ENCODE measurements around the gene MSH3.
"Not testable (repeated sequence)": the region's sequence is repeated elsewhere in the genome, so short reads cannot be mapped to it uniquely, and the experiment has no call there.

MSH3 gene

DNA sequence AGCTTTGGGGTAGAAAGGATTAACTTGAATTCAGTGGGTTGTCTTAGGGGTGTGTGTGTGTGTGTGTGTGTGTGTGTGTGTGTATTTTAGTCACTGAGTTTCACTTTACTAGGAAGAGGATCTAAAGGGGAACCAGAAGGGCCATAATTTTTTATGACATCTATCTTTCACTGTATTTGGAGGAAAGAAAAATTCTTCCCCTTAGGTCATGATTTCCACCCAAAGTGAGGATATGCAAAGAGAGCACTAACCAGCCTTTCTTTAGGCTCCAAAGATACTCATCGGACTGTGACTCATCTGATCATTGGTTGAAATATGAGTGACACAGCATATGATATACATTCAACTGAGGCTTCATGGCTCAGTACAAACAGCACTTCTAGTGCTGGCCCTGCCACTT, 230.5 kb downstream of the MSH3 start:
- Mint-ChIP-seq H3K4me1 (peaks cover 9 to 10% of the 10 kb centered on the region in 2 donors), H3K36me3 (peaks cover 22 to 36% of the 10 kb centered on the region in 2 donors), H3K4me3 (no peak overlapping the region), H3K9me3 (no peaks in the 10 kb centered on the region), H3K27ac (peak overlapping the region; percentile 0), H3K27me3 (no peaks in the 10 kb centered on the region)
- ATAC-seq (replicated peaks) (peak; percentile 56 to 75), DNase-seq (no peak)

DNA sequence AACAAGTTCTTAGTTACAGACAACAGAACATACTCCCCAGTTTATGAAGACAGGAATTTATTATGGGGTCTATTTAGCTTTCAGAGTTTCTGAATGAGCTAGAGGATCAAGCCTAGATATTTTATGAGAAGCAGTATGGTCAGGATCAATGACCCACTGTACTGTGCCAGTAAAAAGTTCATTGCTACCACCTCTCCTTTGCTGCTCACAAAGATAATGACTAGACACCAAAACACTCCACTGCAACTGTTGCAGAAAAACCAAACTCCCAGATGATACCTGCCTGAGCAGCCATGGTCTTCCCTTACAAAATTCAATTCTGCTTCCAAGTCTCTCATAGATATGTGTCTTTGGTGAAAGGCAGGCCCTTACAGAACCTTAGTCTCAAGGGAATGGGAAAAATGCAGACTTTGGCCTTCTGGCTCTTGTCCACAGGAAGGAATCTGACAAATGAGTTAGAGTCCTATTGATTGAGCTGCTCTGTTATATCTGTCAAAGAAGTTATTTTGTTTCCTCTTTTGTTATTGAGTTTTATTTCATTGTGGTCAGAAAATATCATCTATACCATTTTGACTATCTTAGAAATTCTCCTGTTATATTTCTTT, 231.0 kb downstream of the MSH3 start:
- no peaks in the 10 kb centered on the region for H3K27me3 Mint-ChIP-seq
- H3K36me3 Mint-ChIP-seq: peaks cover 24 to 36% of the 10 kb centered on the region in 2 donors
- no peak overlapping the region for H3K4me3 Mint-ChIP-seq
- DNase-seq (no peak), ATAC-seq (replicated peaks) (no peak)
- H3K9me3 Mint-ChIP-seq: peaks cover under 1 to 2% of the 10 kb centered on the region in 2 donors
- H3K27ac Mint-ChIP-seq: peak overlapping the region; percentile 21
- H3K4me1 Mint-ChIP-seq: peaks cover 9 to 10% of the 10 kb centered on the region in 2 donors

DNA sequence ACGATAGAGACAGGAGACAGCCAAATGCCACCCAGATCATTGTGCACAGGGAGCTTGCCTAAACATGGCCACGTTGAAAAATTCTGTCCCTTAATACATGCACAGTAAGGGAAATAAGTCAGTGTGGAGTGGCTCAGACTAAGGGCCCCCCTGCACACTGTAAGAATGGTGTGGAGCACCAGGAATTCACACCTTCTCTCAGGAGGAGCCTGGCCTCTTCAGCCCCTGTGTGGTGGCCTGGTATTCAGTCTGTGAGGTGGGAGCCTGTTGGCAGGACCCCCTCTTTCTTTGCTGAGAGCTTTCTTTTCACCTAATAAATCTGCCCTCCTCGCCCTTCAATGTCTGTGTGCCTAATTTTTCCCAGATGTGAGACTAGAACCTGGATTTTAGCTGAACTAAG, 239.6 kb downstream of the MSH3 start:
- no peaks in the 10 kb centered on the region for H3K4me1 Mint-ChIP-seq
- no peak overlapping the region for H3K4me3 Mint-ChIP-seq
- peaks cover 4 to 5% of the 10 kb centered on the region in 2 donors for H3K9me3 Mint-ChIP-seq

DNA sequence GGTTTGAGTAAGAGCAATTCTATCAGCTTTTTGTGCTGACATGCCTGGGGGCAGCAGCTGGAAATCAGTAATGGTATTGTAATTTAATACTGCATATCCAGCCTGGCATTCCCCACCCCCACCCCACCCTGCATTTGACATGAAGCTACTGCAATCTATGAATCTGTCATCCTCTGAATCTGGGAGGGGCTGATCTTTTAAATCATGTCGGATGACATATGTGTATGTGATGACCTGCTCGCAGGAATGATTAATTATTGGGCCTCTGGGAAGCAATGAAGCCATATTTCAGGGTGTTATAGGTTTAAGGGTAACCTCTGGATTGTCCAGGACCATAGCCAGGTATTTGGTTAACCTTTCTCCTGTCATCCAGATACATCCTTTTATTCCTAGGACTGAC, 241.1 kb downstream of the MSH3 start:
- no peak overlapping the region for H3K27ac Mint-ChIP-seq
- no peak overlapping the region for H3K4me3 Mint-ChIP-seq
- DNase-seq: no peak
- H3K4me1 Mint-ChIP-seq: no peaks in the 10 kb centered on the region
- no peak for ATAC-seq (replicated peaks)
- H3K9me3 Mint-ChIP-seq: peaks cover 2 to 7% of the 10 kb centered on the region in 2 donors
- H3K27me3 Mint-ChIP-seq: no peaks in the 10 kb centered on the region
- H3K36me3 Mint-ChIP-seq: peaks cover 6 to 30% of the 10 kb centered on the region in 2 donors

More for the DNA sequence above, 239.6 kb downstream of the MSH3 start:
- ATAC-seq (replicated peaks): no peak
- DNase-seq: no peak
- Mint-ChIP-seq H3K27me3 (no peaks in the 10 kb centered on the region), H3K36me3 (peaks cover 11 to 32% of the 10 kb centered on the region in 2 donors), H3K27ac (no peak overlapping the region)

DNA sequence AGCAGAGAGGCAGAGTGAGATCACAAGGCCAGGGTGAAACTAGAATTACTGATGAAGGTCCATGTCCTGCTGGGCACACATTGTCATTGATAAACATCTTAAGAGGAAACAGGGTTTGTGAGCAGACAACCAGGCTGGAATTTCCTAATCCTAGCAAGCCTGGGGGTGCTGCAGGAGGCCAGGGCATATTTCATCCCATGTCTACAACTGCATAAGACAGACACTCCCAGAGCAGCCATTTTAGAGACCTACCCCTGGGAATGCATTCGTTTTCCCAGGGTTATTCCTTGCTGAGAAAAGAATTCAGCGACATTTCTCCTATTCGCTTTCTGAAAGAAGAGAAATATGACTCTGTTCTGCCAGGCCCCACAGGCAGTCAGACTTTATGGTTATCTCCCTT, 248.2 kb downstream of the MSH3 start:
- not testable (repeated sequence) for H3K27me3 Mint-ChIP-seq; H3K4me1 Mint-ChIP-seq; H3K27ac Mint-ChIP-seq; DNase-seq; ATAC-seq (replicated peaks); H3K4me3 Mint-ChIP-seq
- H3K9me3 Mint-ChIP-seq: peaks cover 4 to 12% of the 10 kb centered on the region in 2 donors
- H3K36me3 Mint-ChIP-seq: peaks cover 28 to 36% of the 10 kb centered on the region in 2 donors

DNA sequence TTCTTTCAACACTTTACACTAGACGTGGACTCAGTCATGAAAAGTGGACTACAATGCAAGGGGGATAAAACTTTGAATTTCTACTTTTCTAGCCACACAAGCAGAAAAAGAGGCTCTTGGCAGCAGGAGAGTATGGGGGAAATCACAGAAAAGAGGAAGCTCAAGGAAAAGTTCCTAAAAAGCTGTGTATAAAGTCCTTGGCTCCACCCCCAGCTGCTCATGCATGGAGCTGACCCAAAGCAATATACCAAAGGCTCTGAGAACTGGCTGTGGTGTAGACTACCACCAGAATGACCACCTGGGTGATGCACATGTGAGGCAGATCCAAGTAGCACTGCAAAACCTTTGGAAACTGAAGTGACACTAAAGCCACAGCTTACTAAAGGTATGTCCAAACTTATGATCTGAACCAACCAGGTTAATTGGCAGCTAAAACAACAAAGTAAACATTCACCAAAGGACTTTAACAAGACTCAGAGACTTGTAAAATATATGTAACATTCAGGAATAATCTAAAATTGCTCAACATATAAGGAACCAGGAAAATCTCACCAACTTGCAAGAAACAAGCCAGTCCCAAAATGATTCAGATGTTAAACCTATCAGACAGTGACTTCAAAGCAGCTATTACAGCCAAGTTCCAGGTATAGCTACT, 250.2 kb downstream of the MSH3 start:
- DNase-seq (no peak), ATAC-seq (replicated peaks) (peak; percentile 29 to 47)
- H3K27me3 Mint-ChIP-seq: no peaks in the 10 kb centered on the region
- no peak overlapping the region for H3K27ac Mint-ChIP-seq
- peaks cover 4 to 8% of the 10 kb centered on the region in 2 donors for H3K9me3 Mint-ChIP-seq
- no peak overlapping the region for H3K4me3 Mint-ChIP-seq
- H3K36me3 Mint-ChIP-seq: peaks cover 28% of the 10 kb centered on the region in 2 donors
- H3K4me1 Mint-ChIP-seq: peaks cover 5 to 8% of the 10 kb centered on the region in 2 donors

DNA sequence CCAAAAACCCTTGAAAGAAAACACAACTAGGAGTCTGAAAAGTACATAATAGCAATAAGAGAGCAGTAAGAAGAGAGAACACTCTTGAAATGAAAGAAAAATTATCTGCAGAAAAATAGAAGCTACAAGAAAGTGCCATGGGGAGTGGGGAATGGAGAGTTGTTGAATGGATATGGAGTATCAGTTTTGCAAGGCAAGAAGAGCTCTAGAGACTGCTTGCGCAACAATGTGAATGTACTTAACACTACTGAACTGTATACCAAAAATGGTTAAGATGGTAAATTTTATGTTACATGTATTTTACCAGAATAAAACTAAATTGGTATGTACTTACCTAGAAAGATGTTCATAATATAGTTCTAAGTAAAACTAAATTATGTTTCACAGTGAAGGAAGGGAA, 251.0 kb downstream of the MSH3 start:
- Mint-ChIP-seq H3K4me1 (peaks cover 5 to 8% of the 10 kb centered on the region in 2 donors), H3K4me3 (no peak overlapping the region), H3K9me3 (peaks cover 4 to 8% of the 10 kb centered on the region in 2 donors), H3K27ac (no peak overlapping the region), H3K36me3 (peaks cover 25 to 27% of the 10 kb centered on the region in 2 donors), H3K27me3 (no peaks in the 10 kb centered on the region)
- DNase-seq (no peak), ATAC-seq (replicated peaks) (no peak)

DNA sequence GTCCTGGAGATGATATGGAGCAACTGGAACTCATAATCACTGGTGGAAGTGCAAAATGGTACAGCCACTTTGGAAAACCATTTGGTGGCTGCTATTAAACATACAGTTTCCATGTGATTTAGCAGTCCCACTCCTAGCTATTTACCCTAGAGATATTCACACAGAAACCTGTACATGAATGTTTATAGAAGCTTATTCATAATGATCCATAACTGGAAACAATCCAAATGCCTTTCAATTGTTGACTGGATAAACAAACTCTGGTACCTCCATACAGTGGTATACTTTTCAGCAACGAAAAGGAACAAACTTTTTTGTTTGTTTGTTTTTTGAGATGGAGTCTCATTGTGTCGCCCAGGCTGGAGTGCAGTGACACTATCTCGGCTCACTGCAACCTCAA, 258.0 kb downstream of the MSH3 start:
- ATAC-seq (replicated peaks): no peak
- DNase-seq: no peak
- no peak overlapping the region for H3K4me3 Mint-ChIP-seq
- no peak overlapping the region for H3K27ac Mint-ChIP-seq
- peaks cover 5 to 6% of the 10 kb centered on the region in 2 donors for H3K36me3 Mint-ChIP-seq
- H3K9me3 Mint-ChIP-seq: peaks cover 3 to 4% of the 10 kb centered on the region in 2 donors
- no peaks in the 10 kb centered on the region for H3K27me3 Mint-ChIP-seq
- no peaks in the 10 kb centered on the region for H3K4me1 Mint-ChIP-seq

DNA sequence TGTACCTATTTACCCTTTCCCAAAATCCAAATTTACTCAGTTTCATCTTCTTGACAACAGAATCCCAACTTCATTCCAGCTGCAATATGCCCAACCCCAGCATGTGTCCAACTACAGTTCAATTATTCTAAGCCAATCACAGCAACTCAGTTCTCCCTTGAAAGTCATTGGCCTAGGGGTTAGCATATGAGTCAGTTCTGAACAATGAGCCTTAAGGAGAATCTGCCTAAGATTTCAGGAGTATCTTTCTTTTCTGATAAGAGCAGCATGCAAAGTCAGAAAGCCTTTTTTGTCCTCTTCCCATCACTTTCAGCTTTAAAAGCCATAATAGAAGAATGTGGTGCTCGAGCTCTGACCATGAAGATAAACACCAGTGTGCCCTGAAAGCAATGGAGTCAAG, 261.3 kb downstream of the MSH3 start:
- no peak overlapping the region for H3K4me3 Mint-ChIP-seq
- no peaks in the 10 kb centered on the region for H3K27me3 Mint-ChIP-seq
- H3K4me1 Mint-ChIP-seq: no peaks in the 10 kb centered on the region
- ATAC-seq (replicated peaks) (no peak), DNase-seq (no peak)
- peaks cover 5 to 6% of the 10 kb centered on the region in 2 donors for H3K36me3 Mint-ChIP-seq
- no peak overlapping the region for H3K27ac Mint-ChIP-seq
- peaks cover 3 to 4% of the 10 kb centered on the region in 2 donors for H3K9me3 Mint-ChIP-seq

DNA sequence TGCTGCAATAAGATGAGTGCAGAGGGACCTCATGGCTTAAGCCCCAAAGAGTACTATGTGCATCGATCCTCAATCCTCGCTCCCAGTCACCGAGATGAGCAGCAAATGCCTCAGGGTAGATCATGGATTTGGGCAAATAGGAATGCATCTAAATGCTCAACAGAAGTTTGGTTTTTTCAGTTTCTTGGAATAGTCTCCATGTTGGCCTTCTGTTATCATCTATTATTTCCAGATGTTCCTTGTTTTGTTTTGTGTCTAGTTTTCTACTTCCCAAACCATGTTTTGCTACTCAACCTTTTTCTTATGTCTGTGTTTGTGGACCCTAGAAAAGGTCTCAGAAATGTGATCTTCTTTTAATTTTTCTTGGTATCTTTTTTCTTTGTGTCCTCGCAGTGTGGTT, 262.2 kb downstream of the MSH3 start:
- H3K4me1 Mint-ChIP-seq: no peaks in the 10 kb centered on the region
- peaks cover 5 to 6% of the 10 kb centered on the region in 2 donors for H3K36me3 Mint-ChIP-seq
- peaks cover 3 to 4% of the 10 kb centered on the region in 2 donors for H3K9me3 Mint-ChIP-seq
- no peak for ATAC-seq (replicated peaks)
- no peak for DNase-seq
- no peak overlapping the region for H3K27ac Mint-ChIP-seq
- H3K27me3 Mint-ChIP-seq: no peaks in the 10 kb centered on the region
- H3K4me3 Mint-ChIP-seq: no peak overlapping the region

DNA sequence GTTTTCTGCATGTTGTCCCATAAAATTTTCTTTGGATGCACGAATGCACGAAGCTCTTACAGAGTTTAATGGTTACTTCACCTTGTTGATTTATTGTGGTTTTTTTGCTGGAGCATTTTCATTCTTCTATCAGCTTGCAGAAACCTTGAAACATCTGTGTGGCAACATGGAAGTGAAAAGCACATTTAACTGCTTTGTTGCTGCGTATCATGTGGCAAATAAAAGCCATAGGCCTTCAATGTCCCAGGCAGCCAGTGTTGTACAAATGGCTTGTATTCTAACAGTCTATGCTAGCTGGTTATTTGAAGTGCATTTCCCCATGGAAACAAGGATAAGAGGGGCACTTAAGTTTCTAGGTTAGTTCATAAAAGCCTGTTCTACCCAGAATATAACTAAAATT, 263.2 kb downstream of the MSH3 start:
- H3K9me3 Mint-ChIP-seq: no peaks in the 10 kb centered on the region
- ATAC-seq (replicated peaks): no peak

DNA sequence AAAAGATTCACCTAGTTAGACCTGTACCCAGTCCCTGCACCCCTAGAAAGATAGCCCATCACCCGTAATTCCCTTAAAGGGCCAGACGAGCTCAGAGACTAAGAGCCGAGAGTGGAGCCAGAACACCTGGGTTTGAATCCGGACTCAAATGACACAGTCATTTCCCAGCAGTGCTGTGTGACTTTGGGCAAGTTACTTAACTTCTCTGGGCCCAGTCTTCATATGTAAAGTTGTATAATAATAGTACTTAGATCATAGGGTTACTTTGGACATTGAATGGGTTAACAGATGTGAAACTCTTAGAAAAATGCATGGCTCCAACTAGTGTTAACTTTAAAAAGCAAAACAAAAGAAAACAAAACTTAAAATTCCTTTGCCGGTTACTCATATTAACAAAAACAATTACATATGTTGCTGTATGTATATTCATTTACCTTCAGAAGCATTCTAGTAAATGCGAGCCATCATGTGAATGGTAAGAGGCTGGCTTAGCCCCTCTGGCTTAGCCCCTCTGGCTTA, 265.3 kb downstream of the MSH3 start:
- DNase-seq (no peak), ATAC-seq (replicated peaks) (no peak)
- no peak overlapping the region for H3K4me3 Mint-ChIP-seq

More for the DNA sequence above, 263.2 kb downstream of the MSH3 start:
- peaks cover 0 to 3% of the 10 kb centered on the region in 2 donors for H3K36me3 Mint-ChIP-seq
- H3K27me3 Mint-ChIP-seq: no peaks in the 10 kb centered on the region
- no peak overlapping the region for H3K4me3 Mint-ChIP-seq
- H3K27ac Mint-ChIP-seq: no peak overlapping the region
- DNase-seq: no peak
- H3K4me1 Mint-ChIP-seq: no peaks in the 10 kb centered on the region

DNA sequence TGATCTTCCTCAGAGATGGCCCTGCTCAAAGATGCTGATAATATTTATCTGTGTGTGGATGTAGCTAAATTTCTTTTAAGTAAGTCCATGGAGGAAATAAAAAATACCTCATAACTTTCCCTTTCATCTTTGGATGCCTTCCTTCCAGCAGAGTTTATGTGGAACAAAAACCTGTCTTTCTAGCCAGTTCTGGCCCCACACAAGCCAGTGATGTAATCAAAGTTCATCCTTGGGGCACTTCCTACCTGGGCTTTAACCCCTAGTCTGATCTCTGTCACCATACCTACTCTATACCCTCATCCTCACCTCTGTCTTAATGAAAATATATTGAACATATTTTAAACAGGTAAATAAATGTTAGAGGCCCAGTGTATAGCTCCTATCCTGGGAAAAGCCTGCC, 265.9 kb downstream of the MSH3 start:
- no peaks in the 10 kb centered on the region for H3K4me1 Mint-ChIP-seq
- DNase-seq (no peak), ATAC-seq (replicated peaks) (no peak)
- H3K4me3 Mint-ChIP-seq: no peak overlapping the region
- no peaks in the 10 kb centered on the region for H3K36me3 Mint-ChIP-seq
- H3K9me3 Mint-ChIP-seq: no peaks in the 10 kb centered on the region
- H3K27me3 Mint-ChIP-seq: no peaks in the 10 kb centered on the region
- H3K27ac Mint-ChIP-seq: no peak overlapping the region

More for the DNA sequence above, 265.3 kb downstream of the MSH3 start:
- Mint-ChIP-seq H3K9me3 (no peaks in the 10 kb centered on the region), H3K27ac (no peak overlapping the region), H3K4me1 (no peaks in the 10 kb centered on the region), H3K27me3 (no peaks in the 10 kb centered on the region), H3K36me3 (no peaks in the 10 kb centered on the region)

DNA sequence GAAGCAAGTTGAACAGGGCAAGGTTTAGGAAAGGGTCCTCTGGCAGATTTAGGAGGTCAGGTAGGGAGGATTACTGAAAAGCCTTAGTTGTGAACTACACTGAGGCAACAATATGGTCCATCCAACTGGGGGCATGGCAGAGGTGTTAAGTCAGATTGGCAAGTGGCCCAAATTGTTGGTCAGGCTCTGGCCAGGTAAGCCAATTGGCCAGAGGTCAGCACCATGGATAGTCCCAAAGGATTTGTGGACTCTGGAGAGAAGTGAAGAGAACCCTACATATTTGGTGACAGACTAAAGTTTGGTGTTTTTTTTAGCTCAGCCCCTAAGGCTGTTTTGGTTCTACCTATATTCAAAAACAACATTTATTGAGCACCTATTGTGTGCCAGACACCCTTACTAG, 266.6 kb downstream of the MSH3 start:
- no peak for ATAC-seq (replicated peaks)
- no peaks in the 10 kb centered on the region for H3K4me1 Mint-ChIP-seq
- H3K36me3 Mint-ChIP-seq: no peaks in the 10 kb centered on the region
- no peaks in the 10 kb centered on the region for H3K9me3 Mint-ChIP-seq
- H3K4me3 Mint-ChIP-seq: no peak overlapping the region
- H3K27ac Mint-ChIP-seq: no peak overlapping the region
- H3K27me3 Mint-ChIP-seq: no peaks in the 10 kb centered on the region
- DNase-seq: no peak

DNA sequence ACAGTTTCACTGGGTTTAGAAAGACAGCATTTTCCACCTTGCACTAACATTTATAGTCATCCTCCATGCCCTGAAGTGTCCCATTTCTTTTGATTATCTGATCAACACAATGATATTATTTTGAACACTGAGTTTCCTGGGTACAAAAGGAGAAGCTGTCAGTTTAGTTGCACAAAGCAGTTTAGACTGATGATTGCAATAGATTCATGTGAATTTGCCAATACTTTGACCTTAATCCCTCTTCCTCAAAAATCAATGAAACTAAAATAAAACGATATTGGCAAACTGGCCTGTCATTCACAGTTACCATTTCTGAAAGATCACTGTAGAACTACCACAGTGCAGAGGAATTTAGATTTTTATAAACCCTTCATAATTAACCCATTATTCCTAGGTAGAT, 271.5 kb downstream of the MSH3 start:
- H3K27me3 Mint-ChIP-seq: no peaks in the 10 kb centered on the region
- DNase-seq (no peak), ATAC-seq (replicated peaks) (no peak)
- H3K27ac Mint-ChIP-seq: no peak overlapping the region
- no peak overlapping the region for H3K4me3 Mint-ChIP-seq
- H3K9me3 Mint-ChIP-seq: no peaks in the 10 kb centered on the region
- H3K36me3 Mint-ChIP-seq: no peaks in the 10 kb centered on the region
- peaks cover 4 to 7% of the 10 kb centered on the region in 2 donors for H3K4me1 Mint-ChIP-seq
